OCI-LY7 (cell line): Measurements from ENCODE around the gene RPL13. TPM values are rescaled to one million over a fixed set of nuclear protein-coding genes. Genes with fewer than 3 reads are reported as not detected.

ENCODE experiments used
- BruUV-seq: library from RNA; stranded (reverse); fragments of 400-500 nt; replicated peaks from 2 replicates; lab custom pipeline; 2021; lab: Mats Ljungman, UMichigan
- CTCF ChIA-PET: fragments of 300-600 bp; sonication (Branson Sonifier 250); formaldehyde crosslinking; loops from one replicate; lab custom pipeline; 2022; ENCODE audit warnings: antibody characterized with exemption; ENCODE audit not compliant: unreplicated experiment; lab: Charles Lee
- POLR2A ChIA-PET: fragments of 300-600 bp; sonication (Branson Sonifier 250); formaldehyde crosslinking; loops from one replicate; lab custom pipeline; 2022; ENCODE audit warnings: antibody characterized with exemption; lab: Charles Lee
- DNase-seq: peaks from one replicate; pipeline ENCODE4 v3.0.0-alpha.2; 2015; ENCODE audit warnings: low spot score
- H2AFZ ChIP-seq: fragments of 200-600 bp; sonication (generic), shearing (Covaris generic); 2 replicates; pipeline ENCODE4 v1.6.1; 2014; ENCODE audit warnings: mild to moderate bottlenecking, antibody characterized with exemption, low read length, moderate library complexity
- H3K27ac ChIP-seq: fragments of 200-600 bp; sonication (generic); 2 replicates; pipeline ENCODE4 v1.5.1; 2014; ENCODE audit warnings: mixed run types, low read depth, mild to moderate bottlenecking, moderate library complexity, low read length, inconsistent platforms; ENCODE audit not compliant: poor library complexity, severe bottlenecking
- H3K36me3 ChIP-seq: fragments of 200-600 bp; sonication (generic); 2 replicates; pipeline ENCODE4 v1.6.1; 2014; ENCODE audit warnings: mild to moderate bottlenecking, antibody characterized with exemption, low read length, moderate library complexity, mixed read lengths; ENCODE audit not compliant: insufficient read depth
- H3K4me1 ChIP-seq: fragments of 200-600 bp; sonication (generic); 2 replicates; pipeline ENCODE4 v1.5.1; 2014; ENCODE audit warnings: mild to moderate bottlenecking, low read length; ENCODE audit not compliant: insufficient read depth, poor library complexity, severe bottlenecking
- H3K4me2 ChIP-seq: fragments of 200-600 bp; sonication (generic); 2 replicates; pipeline ENCODE4 v1.6.1; 2014; ENCODE audit warnings: mild to moderate bottlenecking, low read length
- H3K4me3 ChIP-seq: fragments of 200-600 bp; sonication (generic); 2 replicates; pipeline ENCODE4 v1.5.1; 2014; ENCODE audit warnings: mild to moderate bottlenecking, low read depth, low read length; ENCODE audit not compliant: poor library complexity, severe bottlenecking
- H3K79me2 ChIP-seq: fragments of 200-600 bp; sonication (generic); 2 replicates; pipeline ENCODE4 v1.6.1; 2016; ENCODE audit warnings: low read depth, mild to moderate bottlenecking, low read length, moderate library complexity, mixed read lengths; ENCODE audit not compliant: insufficient read depth
- H3K9me2 ChIP-seq: fragments of 200-600 bp; sonication (generic); 2 replicates; pipeline ENCODE4 v1.6.1; 2016; ENCODE audit warnings: mild to moderate bottlenecking, low read length, mixed read lengths; ENCODE audit not compliant: insufficient read depth
- H3K9me3 ChIP-seq: fragments of 200-600 bp; sonication (generic); 2 replicates; pipeline ENCODE4 v1.6.1; 2014; ENCODE audit warnings: mild to moderate bottlenecking, mixed run types, low read length, mixed read lengths
- H4K20me1 ChIP-seq: fragments of 200-600 bp; sonication (generic); 2 replicates; pipeline ENCODE4 v1.6.1; 2014; ENCODE audit warnings: mild to moderate bottlenecking, antibody characterized with exemption, low read length, moderate library complexity, mixed read lengths; ENCODE audit not compliant: insufficient read depth
- CTCF ChIP-seq: fragments of 200-600 bp; sonication (generic); conservative IDR thresholded peaks from 2 replicates; pipeline ENCODE4 v1.5.1; 2014; ENCODE audit warnings: mild to moderate bottlenecking, antibody characterized with exemption, low read length, moderate library complexity, mixed read lengths
- EZH2phosphoT487 ChIP-seq: fragments of 200-600 bp; sonication (generic); IDR thresholded peaks from 2 replicates; pipeline ENCODE4 v1.6.1; 2018; ENCODE audit warnings: low read depth, borderline replicate concordance, mild to moderate bottlenecking, mixed run types, antibody characterized with exemption, low read length, moderate library complexity, mixed read lengths
- intact Hi-C: fragments of 100-400 bp; cut with micrococcal nuclease; formaldehyde crosslinking; loops from one replicate; pipeline ENCODE4 v1.10.0; 2022; ENCODE audit not compliant: unreplicated experiment
- total RNA-seq, 2 experiments: library from RNA; depleted of rRNA in 1 of 2; stranded (reverse); fragments of >200 nt in 1 of 2; shearing (Covaris generic) in 1 of 2; gene quantifications; 2 replicates each; pipeline ENCODE4 v1.2.3, GENCODE V29; 2014 to 2022

The RPL13 gene
- total RNA-seq, 2 experiments from 2014 or later = 2,928 to 9,791 TPM

DNA sequence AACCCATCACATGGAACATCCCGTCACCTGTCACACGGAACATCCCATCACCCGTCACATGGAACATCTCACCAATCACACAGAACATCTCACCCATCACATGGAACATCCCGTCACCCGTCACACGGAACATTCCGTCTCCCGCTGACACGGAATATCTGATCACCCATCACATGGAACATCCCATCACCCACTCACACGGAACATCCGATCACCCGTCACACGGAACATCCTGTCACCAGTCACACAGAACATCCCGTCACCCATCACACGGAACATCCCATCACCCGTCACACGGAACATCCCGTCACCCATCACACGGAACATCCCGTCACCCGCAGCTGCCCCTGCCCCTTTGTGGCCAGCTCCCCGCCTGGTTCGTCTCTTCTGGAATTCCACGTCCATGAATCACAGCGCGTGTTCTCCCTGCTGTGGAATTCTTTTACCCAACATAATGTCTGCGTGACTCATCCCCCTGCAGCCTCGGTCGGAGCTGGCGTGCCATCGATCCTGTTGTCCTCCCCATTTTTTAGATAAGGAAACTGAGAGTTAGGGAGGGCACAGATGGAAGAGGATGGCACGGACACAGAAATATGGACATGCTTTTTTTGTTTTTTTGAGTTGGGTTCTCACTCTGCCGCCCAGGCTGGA lies 20.7 kb downstream of the RPL13 start:
- H3K79me2 ChIP-seq = no peaks in the 10 kb centered on the region
- H3K27ac ChIP-seq = no peak overlapping the region
- no peaks in the 10 kb centered on the region for H4K20me1 ChIP-seq
- POLR2A ChIA-PET = no interaction called here
- H3K4me2 ChIP-seq = no peak overlapping the region
- H3K9me2 ChIP-seq = no peaks in the 10 kb centered on the region
- CTCF ChIA-PET = no interaction called here
- DNase-seq = no peak
- intact Hi-C loops = no loop called here
- H3K4me3 ChIP-seq = no peak overlapping the region
- H3K9me3 ChIP-seq = no peaks in the 10 kb centered on the region
- no peaks in the 10 kb centered on the region for H3K4me1 ChIP-seq
- TF ChIP-seq EZH2phosphoT487 = no peak
- no peak for TF ChIP-seq CTCF
- no peak overlapping the region for H2AFZ ChIP-seq
- BruUV-seq = no TSS peak
- no peaks in the 10 kb centered on the region for H3K36me3 ChIP-seq

- H3K4me1 ChIP-seq = no peaks in the 10 kb centered on the region
- no peaks in the 10 kb centered on the region for H4K20me1 ChIP-seq
- POLR2A ChIA-PET = no interaction called here
- intact Hi-C loops = no loop called here
- H3K4me3 ChIP-seq = no peak overlapping the region
- H3K9me3 ChIP-seq = no peaks in the 10 kb centered on the region
- H3K36me3 ChIP-seq = no peaks in the 10 kb centered on the region
- no peak overlapping the region for H3K4me2 ChIP-seq
- CTCF ChIA-PET = no interaction called here
- no peak overlapping the region for H3K27ac ChIP-seq
- H2AFZ ChIP-seq = no peak overlapping the region
- no peak for DNase-seq
- no peaks in the 10 kb centered on the region for H3K79me2 ChIP-seq
- H3K9me2 ChIP-seq = no peaks in the 10 kb centered on the region
- no TSS peak for BruUV-seq
- TF ChIP-seq EZH2phosphoT487 (no peak), CTCF (no peak)
These were observed 21.5 kb downstream of the RPL13 start for GRCh38 chr16:89581861-89582563.
